GM18951 (cell line): ENCODE data around the gene MEI1.
A peak's percentile ranks its signal among the peaks of the same experiment; 100 is the strongest.

Experiments used
- POLR2A ChIP-seq: IDR thresholded peaks from 4 replicates; pipeline ENCODE4 v1.6.1; 2011; ENCODE audit warnings: mild to moderate bottlenecking; ENCODE audit not compliant: insufficient read length, insufficient read depth; ENCODE audit errors: extremely low read depth
- in situ Hi-C: fragments of 300-500 bp; cut with MboI; formaldehyde crosslinking; loops from one replicate; pipeline ENCODE4 v1.12.0; 2022; ENCODE audit warnings: low sequenced_read_pairs, mixed read lengths, inconsistent platforms; ENCODE audit not compliant: unreplicated experiment

Gene MEI1

GRCh38 chr22:41687901-41688364 is 11.4 kb upstream of the MEI1 start:
- no peak for TF ChIP-seq POLR2A
- in situ Hi-C loops, result no loop called here

DNA sequence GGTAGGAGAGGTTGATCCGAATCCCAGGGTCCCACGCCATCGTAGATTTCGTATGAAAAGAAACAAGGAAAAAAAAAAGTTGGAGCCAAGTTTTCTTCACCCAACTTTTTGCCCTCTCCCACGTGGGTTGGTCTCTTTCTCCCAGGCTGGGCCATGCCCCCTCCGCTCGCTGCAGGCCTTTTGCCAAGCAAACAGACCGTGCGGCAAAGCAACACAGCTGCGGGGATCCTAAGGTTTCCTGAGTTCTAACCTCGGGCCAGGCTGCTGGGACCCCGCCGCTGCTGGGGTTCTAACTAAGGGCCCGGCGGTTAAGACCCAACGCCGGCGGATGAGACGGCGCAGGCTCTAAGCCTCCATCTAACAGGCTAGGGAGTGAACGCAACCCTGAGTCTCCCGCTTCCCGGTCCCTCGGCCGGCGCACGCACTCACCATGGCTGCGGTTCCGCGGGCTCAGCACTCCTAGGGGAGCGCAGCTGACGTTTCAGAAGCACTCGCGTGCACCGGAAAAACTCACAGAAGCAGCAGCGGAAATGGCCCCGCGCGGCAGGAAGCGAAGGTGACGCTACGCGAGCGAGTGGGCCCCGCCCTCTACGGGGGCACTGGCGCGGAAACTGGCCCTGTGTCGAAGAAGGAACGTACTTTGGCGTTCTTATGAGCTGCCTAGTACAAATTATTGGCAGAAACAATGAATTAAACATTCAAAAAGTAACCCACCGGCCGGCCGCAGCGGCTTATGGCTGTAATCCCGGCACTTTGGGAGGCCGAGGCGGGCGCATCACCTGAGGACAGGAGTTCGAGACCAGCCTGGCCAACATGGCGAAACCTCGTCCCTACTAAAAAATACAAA is 10.7 kb upstream of the MEI1 start, which contains the start of gene SNU13:
Gene SNU13 (minus strand): TSS at position 503 of the 847 bp plus-strand sequence. CDS start 71 bp downstream, at position 432.
- in situ Hi-C loops, result no loop called here
- peak; percentile 81 for TF ChIP-seq POLR2A

- in situ Hi-C loops, result no loop called here
- TF ChIP-seq POLR2A, result no peak
Measured at GRCh38 chr22:41690476-41690875, 8.8 kb upstream of the MEI1 start.

DNA sequence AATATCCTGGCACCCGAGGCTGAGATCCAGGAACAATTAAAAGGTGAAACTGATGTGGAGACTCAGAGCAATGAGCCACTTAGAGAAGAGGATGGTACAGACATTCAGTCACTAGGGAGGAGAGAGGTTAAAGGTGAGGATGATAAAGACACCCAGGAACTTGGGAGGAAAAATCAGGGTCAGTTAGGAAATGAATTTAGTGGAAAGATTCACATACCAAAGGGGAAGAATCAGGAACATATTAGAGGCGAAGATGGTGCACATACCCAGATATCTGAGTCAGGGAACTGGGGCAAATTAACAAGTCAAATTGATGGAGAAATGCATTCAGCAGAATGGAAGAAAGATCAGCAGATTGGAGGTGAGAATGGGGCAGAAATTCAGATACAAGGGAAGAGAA is 4.1 kb upstream of the MEI1 start:
- in situ Hi-C loops, result loop anchor here (5.0 kb wide), 1 partner anchor 247 kb away; no protein-coding TSS in a partner anchor
- no peak for TF ChIP-seq POLR2A

DNA sequence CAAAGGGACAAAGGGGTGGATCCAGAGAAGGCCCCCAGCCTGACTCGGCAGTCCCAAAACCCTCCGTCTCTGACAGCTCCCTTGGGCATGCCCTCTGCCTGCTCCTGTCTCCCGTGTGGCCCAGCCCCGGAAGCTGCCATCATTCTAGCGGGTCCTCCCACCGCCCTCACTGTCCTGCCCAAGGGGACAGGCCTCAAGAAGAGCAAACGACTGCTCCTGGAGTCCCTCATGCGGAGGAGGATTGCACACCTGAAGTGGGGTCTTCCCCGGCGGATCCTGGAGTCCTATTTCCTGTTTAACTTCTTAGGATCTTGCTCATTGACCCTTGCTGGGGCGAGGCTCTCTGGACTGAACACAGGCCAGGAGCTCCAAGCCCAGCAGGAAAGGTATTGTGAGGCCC is 2.6 kb upstream of the MEI1 start:
- in situ Hi-C loops, result loop anchor here (5.0 kb wide), 1 partner anchor 246 kb away; no protein-coding TSS in a partner anchor
- no peak for TF ChIP-seq POLR2A

DNA sequence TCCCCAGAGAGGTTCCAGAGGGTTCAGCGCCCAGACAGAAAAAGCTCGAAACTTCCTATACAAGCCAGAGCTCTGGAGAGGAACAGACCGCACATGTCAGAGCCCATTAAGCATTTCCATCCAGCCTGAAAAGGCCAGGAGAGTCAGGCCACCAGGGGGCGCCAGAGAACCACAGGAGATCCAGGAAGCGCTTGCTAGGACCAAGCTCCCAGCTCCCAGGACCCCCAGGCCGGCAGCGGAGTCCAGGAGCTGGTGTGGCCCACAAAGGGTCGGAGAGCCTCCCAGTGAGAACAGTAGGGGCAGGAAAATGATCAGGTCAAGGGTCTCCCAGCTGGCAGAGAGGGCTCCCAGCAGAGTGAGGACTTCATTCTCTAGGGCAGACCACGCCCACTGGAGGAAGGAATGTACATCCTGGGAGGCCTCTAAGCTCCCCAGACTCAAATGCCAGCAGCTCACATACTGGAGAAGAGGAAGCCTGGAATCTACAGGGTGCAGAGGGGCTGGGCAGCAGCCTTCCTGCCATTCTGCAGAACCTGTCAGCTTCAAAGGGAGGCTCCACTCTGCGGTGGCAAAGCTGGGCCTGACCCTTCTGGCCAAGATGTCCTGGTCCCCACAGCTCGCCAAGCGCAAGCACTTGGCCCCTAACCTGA is 2.1 kb upstream of the MEI1 start:
- in situ Hi-C loops, result loop anchor here (5.0 kb wide), 1 partner anchor 245 kb away; no protein-coding TSS in a partner anchor
- no peak for TF ChIP-seq POLR2A

GRCh38 chr22:41700108-41700364 is 733 bp downstream of the MEI1 start:
- in situ Hi-C loops, result no loop called here
- TF ChIP-seq POLR2A, result no peak

DNA sequence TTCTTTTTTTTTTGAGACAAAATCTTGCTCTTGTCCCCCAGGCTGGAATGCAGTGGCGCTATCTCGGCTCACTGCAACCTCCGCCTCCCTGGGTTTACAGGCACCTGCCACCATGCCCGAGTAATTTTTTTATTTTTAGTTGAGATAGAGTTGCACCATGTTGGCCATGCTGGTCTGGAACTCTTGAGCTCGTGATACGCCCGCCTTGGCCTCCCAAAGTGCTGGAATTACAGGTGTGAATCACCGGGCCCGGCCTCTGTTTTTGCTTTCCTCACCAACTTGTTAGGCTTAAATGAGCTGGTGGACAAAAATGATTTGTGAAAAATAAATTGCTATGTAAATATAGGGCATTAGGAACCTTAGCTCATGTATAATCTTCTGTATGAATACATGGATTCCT is 3.5 kb downstream of the MEI1 start:
- no peak for TF ChIP-seq POLR2A
- in situ Hi-C loops, result no loop called here

DNA sequence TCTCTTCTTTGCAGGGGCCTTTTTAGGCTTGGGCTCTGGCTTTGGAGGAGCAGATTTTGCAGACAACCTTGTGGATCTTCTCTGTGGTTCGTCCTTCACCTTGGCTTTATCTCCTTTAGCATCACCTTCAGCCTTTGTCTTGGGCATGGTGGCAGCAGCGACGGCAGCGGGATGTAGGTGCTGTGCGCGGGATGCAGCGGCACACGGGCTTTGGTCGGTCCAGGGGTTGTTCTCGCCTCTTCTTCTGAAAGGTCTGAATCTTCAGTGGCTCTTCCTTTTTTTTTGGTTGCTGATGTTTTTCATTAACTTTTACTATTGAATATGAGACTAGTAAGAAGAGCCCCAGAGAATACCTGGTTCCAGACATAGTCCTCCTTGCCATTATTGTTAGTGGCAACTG is 10.0 kb downstream of the MEI1 start:
- in situ Hi-C loops, result no loop called here
- TF ChIP-seq POLR2A, result no peak

DNA sequence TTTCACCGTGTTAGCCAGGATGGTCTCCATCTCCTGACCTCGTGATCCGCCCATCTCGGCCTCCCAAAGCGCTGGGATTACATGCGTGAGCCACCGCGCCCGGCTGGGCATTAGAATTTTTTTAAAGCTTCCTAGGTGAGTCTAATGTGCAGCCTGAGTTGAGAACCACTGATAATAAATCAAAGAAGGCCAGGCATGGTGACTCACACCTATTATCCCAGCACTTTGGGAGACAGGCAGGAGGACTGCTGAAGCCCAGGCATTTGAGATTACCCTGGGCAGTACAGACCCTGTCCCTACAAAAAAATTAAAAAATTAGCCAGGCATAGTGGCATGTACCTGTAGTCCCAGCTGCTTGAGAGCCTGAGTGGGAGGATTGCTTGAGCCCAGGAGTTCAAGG is 13.7 kb downstream of the MEI1 start:
- in situ Hi-C loops, result no loop called here
- TF ChIP-seq POLR2A, result no peak

GRCh38 chr22:41722496-41722895 is 23.2 kb downstream of the MEI1 start:
- in situ Hi-C loops, result no loop called here
- no peak for TF ChIP-seq POLR2A

DNA sequence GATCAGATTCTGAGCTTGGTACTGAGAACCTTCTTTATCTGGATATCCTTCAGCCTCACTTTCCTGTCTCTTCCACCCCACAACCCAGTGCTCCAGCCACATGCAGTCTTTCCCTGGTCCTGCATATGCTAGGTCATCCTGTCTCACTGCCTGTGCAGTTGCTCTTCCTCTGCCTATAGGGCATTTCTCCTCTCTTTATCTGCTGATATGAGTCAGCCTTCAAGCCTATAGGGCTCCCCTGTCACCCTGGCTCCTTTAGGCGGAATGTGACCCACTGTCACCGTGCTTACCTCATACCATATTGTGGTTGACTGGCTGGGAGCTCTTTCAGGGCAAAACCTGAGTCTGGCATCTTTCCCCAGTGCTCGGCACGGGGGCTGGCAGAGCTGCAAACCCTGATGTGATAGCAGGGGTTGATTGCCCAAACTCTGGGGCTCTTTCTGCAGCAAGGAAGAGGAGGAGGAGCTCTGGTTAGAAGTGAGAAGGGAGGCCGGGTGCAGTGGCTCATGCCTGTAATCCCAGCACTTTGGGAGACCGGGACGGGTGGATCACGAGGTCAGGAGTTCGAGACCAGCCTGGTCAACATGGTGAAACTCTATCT is 26.3 kb downstream of the MEI1 start:
- in situ Hi-C loops, result no loop called here
- TF ChIP-seq POLR2A, result no peak

- TF ChIP-seq POLR2A, result no peak
- in situ Hi-C loops, result no loop called here
Measured at GRCh38 chr22:41731609-41732008, 32.3 kb downstream of the MEI1 start.
